Stomach (tissue), 9 donors: ENCODE measurements around the gene TTLL11. TPM values are rescaled to one million over a fixed set of nuclear protein-coding genes. Genes with fewer than 3 reads are reported as not detected.

ENCODE experiments used
- DNase-seq, 2 donors: peaks; one replicate each; pipeline versions ENCODE4 v3.0.0 to v3.0.0-alpha.2; 2013 to 2019
- H3K27ac ChIP-seq, 5 donors: fragments of 200-600 bp in 4 of 5; sonication (generic) in 4 of 5; one replicate each; pipeline ENCODE4 v1.5.1; 2013 to 2019; ENCODE audit warnings: mild to moderate bottlenecking in 1 of 5, moderate library complexity in 1 of 5
- H3K27me3 ChIP-seq, 3 donors: fragments of 200-600 bp; sonication (generic); one replicate each; pipeline ENCODE4 v1.5.1; 2017 to 2019; ENCODE audit warnings: mixed run types in 1 of 3
- H3K36me3 ChIP-seq, 4 donors: fragments of 200-600 bp; sonication (generic); 1 replicate in 3 of 4; 2 replicates in 1 of 4; pipeline ENCODE4 v1.5.1; 2016 to 2019
- H3K4me1 ChIP-seq, 4 donors: fragments of 200-600 bp; sonication (generic); one replicate each; pipeline ENCODE4 v1.5.1; 2016 to 2019
- H3K4me3 ChIP-seq, 4 donors: fragments of 200-600 bp; sonication (generic) in 3 of 4; one replicate each; pipeline ENCODE4 v1.5.1; 2016 to 2019; ENCODE audit warnings: mild to moderate bottlenecking in 1 of 4
- H3K9me3 ChIP-seq, 4 donors: fragments of 200-600 bp; sonication (generic); one replicate each; pipeline ENCODE4 v1.5.1; 2016 to 2019
- CTCF ChIP-seq, 7 experiments: fragments of 450-650 bp in 4 of 7; fragments of 200-600 bp in 3 of 7; sonication (generic) in 3 of 7; IDR thresholded peaks; one replicate each; pipeline ENCODE4 v1.5.1; 2016 to 2019; ENCODE audit warnings: antibody characterized with exemption in 7 of 7, control low read depth in 2 of 7, mild to moderate bottlenecking in 1 of 7
- EP300 ChIP-seq: sonication (generic); formaldehyde crosslinking; IDR thresholded peaks from one replicate; pipeline ENCODE4 v1.6.1; 2017; ENCODE audit warnings: antibody characterized with exemption
- POLR2A ChIP-seq, 4 donors: fragments of 450-650 bp; IDR thresholded peaks; one replicate each; pipeline ENCODE4 v1.6.1; 2016; ENCODE audit warnings: antibody characterized with exemption in 4 of 4, control low read depth in 2 of 4, mild to moderate bottlenecking in 1 of 4, moderate library complexity in 1 of 4
- POLR2AphosphoS5 ChIP-seq, 3 donors: sonication (generic); formaldehyde crosslinking; IDR thresholded peaks; one replicate each; pipeline ENCODE4 v1.6.1; 2016; ENCODE audit warnings: antibody characterized with exemption in 3 of 3
- WGBS, 5 donors: extraction: QIAGEN DNeasy Blood & Tissue Kit in 3 of 5; methylation state at CpG; one replicate each; pipeline versions ENCODE4 v1.1.5 to v1.1.7; 2013 to 2018; 5-methylcytosine and 5-hydroxymethylcytosine counted together
- intact Hi-C: fragments of 100-400 bp; cut with DNase I; formaldehyde crosslinking; loops from one replicate; pipeline ENCODE4 v1.15.1; 2023; ENCODE audit warnings: low total_unique reads
- polyA plus RNA-seq, 3 donors: library from polyadenylated mRNA; stranded (reverse); fragments of 200-250 nt; gene quantifications; one replicate each; pipeline ENCODE4 v1.2.3, GENCODE V29; 2013
- total RNA-seq, 5 donors: library from RNA; depleted of rRNA; stranded (reverse); fragments of >200 nt; gene quantifications; one replicate each; pipeline versions ENCODE4 v1.1.0 to v1.2.3, GENCODE V29; 2014 to 2016
- donor health status: healthy with polysubstance abuse.
- donor health status: Bipolar disorder and iron deficiency.
- donor health status: healthy.

TTLL11 gene
- total and polyA plus RNA-seq, 8 donors = 3.6 to 18.2 (median 9.4) TPM

GRCh38 chr9:121926351-121926801, 166.7 kb downstream of the TTLL11 start:
- no peak for TF ChIP-seq POLR2AphosphoS5 (IDR thresholded peaks at IDR 0.05)
- TF ChIP-seq CTCF (IDR thresholded peaks at IDR 0.05) = no peak
- TF ChIP-seq EP300 = no peak
- TF ChIP-seq POLR2A (IDR thresholded peaks at IDR 0.05) = no peak
- Histone ChIP-seq H3K4me3 (no peak overlapping the region), H3K27ac (no peak overlapping the region), H3K9me3 (no peaks in the 10 kb centered on the region), H3K36me3 (peaks cover 0 to 6% (median 0%) of the 10 kb centered on the region in 4 donors), H3K4me1 (peaks cover 0 to 5% (median under 1%) of the 10 kb centered on the region in 4 donors), H3K27me3 (no peaks in the 10 kb centered on the region)
- 75 to 90% (median 79%) methylated on average over 8 to 10 of the region's 10 CpGs for WGBS, 5 donors
- DNase-seq = no peak
- intact Hi-C loops = no loop called here

GRCh38 chr9:121925935-121926334, 167.2 kb downstream of the TTLL11 start:
- Histone ChIP-seq H3K36me3 (peaks cover 0 to 6% (median 0%) of the 10 kb centered on the region in 4 donors), H3K27me3 (no peaks in the 10 kb centered on the region), H3K4me3 (no peak overlapping the region), H3K4me1 (peaks cover 0 to 7% (median 2%) of the 10 kb centered on the region in 4 donors), H3K9me3 (no peaks in the 10 kb centered on the region), H3K27ac (no peak overlapping the region)
- intact Hi-C loops = no loop called here
- 85 to 94% (median 93%) methylated on average over 12 of the region's 12 CpGs for WGBS, 5 donors
- no peak for DNase-seq
- no peak for TF ChIP-seq CTCF (IDR thresholded peaks at IDR 0.05)
- TF ChIP-seq EP300 = no peak
- TF ChIP-seq POLR2A (IDR thresholded peaks at IDR 0.05) = no peak
- no peak for TF ChIP-seq POLR2AphosphoS5 (IDR thresholded peaks at IDR 0.05)

- no peaks in the 10 kb centered on the region for H3K27me3 ChIP-seq
- DNase-seq = peak in 1 of 2 donors; percentile 39
- 48 to 62% (median 50%) methylated on average over 4 of the region's 4 CpGs for WGBS, 5 donors
- peaks cover 0 to 6% (median 0%) of the 10 kb centered on the region in 4 donors for H3K36me3 ChIP-seq
- TF ChIP-seq POLR2A (IDR thresholded peaks at IDR 0.05) = no peak
- H3K4me3 ChIP-seq = no peak overlapping the region
- no peaks in the 10 kb centered on the region for H3K9me3 ChIP-seq
- peaks cover 0 to 7% (median 2%) of the 10 kb centered on the region in 4 donors for H3K4me1 ChIP-seq
- no peak overlapping the region for H3K27ac ChIP-seq
- intact Hi-C loops = no loop called here
Observed at GRCh38 chr9:121924700-121925099, 168.4 kb downstream of the TTLL11 start.

GRCh38 chr9:121921444-121921843, 171.7 kb downstream of the TTLL11 start:
- no peak overlapping the region for H3K4me3 ChIP-seq
- H3K27ac ChIP-seq = no peak overlapping the region
- intact Hi-C loops = no loop called here
- no peak for TF ChIP-seq POLR2AphosphoS5 (IDR thresholded peaks at IDR 0.05)
- no peak for TF ChIP-seq EP300
- no peak for TF ChIP-seq CTCF (IDR thresholded peaks at IDR 0.05)
- TF ChIP-seq POLR2A (IDR thresholded peaks at IDR 0.05) = no peak
- H3K36me3 ChIP-seq = peaks cover 0 to 5% (median 3%) of the 10 kb centered on the region in 4 donors
- no peak for DNase-seq
- H3K9me3 ChIP-seq = no peaks in the 10 kb centered on the region
- H3K4me1 ChIP-seq = peaks cover 0 to 7% (median 2%) of the 10 kb centered on the region in 4 donors
- H3K27me3 ChIP-seq = no peaks in the 10 kb centered on the region
- 76 to 100% (median 89%) methylated on average over 1 of the region's 1 CpG for WGBS, 5 donors
